ENCODE results near the gene PPP2R1A.

Gene PPP2R1A

GRCh38 chr19:52189735-52190486 is at the start of gene PPP2R1A:
PPP2R1A (plus strand) TSS chr19:52190052; CDS start chr19:52190097, 45 bp downstream.
- DNase-seq: peak; percentile 100

GRCh38 chr19:52141203-52141602 is 48.6 kb upstream of the PPP2R1A start:
- DNase-seq: no peak

GRCh38 chr19:52142001-52142595 is 47.8 kb upstream of the PPP2R1A start:
- DNase-seq: no peak

GRCh38 chr19:52148256-52148655 is 41.6 kb upstream of the PPP2R1A start:
- no peak for DNase-seq

GRCh38 chr19:52155596-52156359 is 34.1 kb upstream of the PPP2R1A start:
- DNase-seq: no peak

- no peak for DNase-seq
Measured at GRCh38 chr19:52170304-52170703, 19.5 kb upstream of the PPP2R1A start.

- no peak for DNase-seq
Measured at GRCh38 chr19:52170863-52171320, 19.0 kb upstream of the PPP2R1A start.

- DNase-seq: no peak
Measured at GRCh38 chr19:52171321-52172169, 18.3 kb upstream of the PPP2R1A start, which contains the start of gene ZNF836. ZNF836 (minus strand) TSS chr19:52171621; CDS start chr19:52168072, 3,549 bp downstream.

GRCh38 chr19:52172347-52172746 is 17.5 kb upstream of the PPP2R1A start:
- DNase-seq: no peak

GRCh38 chr19:52176574-52176973 is 13.3 kb upstream of the PPP2R1A start:
- DNase-seq: no peak

- no peak for DNase-seq
Measured at GRCh38 chr19:52187407-52187806, 2.4 kb upstream of the PPP2R1A start.

- DNase-seq: peak; percentile 49
Measured at GRCh38 chr19:52188822-52189734, 774 bp upstream of the PPP2R1A start.

- DNase-seq: no peak
Measured at GRCh38 chr19:52190487-52191293, 838 bp downstream of the PPP2R1A start.

- no peak for DNase-seq
Measured at GRCh38 chr19:52191389-52191788, 1.5 kb downstream of the PPP2R1A start.

- no peak for DNase-seq
Measured at GRCh38 chr19:52191951-52192350, 2.1 kb downstream of the PPP2R1A start.

- no peak for DNase-seq
Measured at GRCh38 chr19:52196256-52196967, 6.6 kb downstream of the PPP2R1A start.

- DNase-seq: no peak
Measured at GRCh38 chr19:52197964-52198363, 8.1 kb downstream of the PPP2R1A start.

GRCh38 chr19:52198678-52199077 is 8.8 kb downstream of the PPP2R1A start:
- no peak for DNase-seq

- no peak for DNase-seq
Measured at GRCh38 chr19:52200044-52200443, 10.2 kb downstream of the PPP2R1A start.

All from NCI-H1694 (cell line).